Measurements from ENCODE around the gene PELI3. TPM values are rescaled to one million over a fixed set of nuclear protein-coding genes. Genes with fewer than 3 reads are reported as not detected.

The PELI3 gene
- polyA plus RNA-seq, 1 donor (not counting 4 experiments of a cell fraction or from before 2014, with no cell fraction given) = 2.1 TPM

- Histone ChIP-seq H3K4me3 (ENCODE audit: control insufficient read depth in 2 of 3, extremely low read depth in 1 of 3, insufficient read depth in 2 of 3, low read depth in 1 of 3, low read length in 3 of 3) (no peak overlapping the region), H4K20me1 (ENCODE audit: control insufficient read depth, extremely low read depth, insufficient read depth, low read length) (no peaks in the 10 kb centered on the region), H2AFZ (ENCODE audit: control insufficient read depth, low read length) (no peak overlapping the region), H3K9ac (ENCODE audit: control insufficient read depth, extremely low read depth, insufficient read depth, low read length) (no peak overlapping the region), H3K36me3 (ENCODE audit: control insufficient read depth in 2 of 2, extremely low read depth in 1 of 2, insufficient read depth in 2 of 2, low read length in 2 of 2) (no peaks in the 10 kb centered on the region), H3K27me3 (ENCODE audit: control insufficient read depth, extremely low read depth, insufficient read depth, low read length) (peaks cover 4% of the 10 kb centered on the region), H3K9me3 (ENCODE audit: control insufficient read depth, low read depth, low read length) (no peaks in the 10 kb centered on the region), H3K79me2 (ENCODE audit: control insufficient read depth, insufficient read depth, low read length) (no peaks in the 10 kb centered on the region), H3K4me2 (ENCODE audit: control insufficient read depth, extremely low read depth, insufficient read depth, low read depth, low read length) (no peak overlapping the region), H3K4me1 (ENCODE audit: control insufficient read depth, extremely low read depth, insufficient read depth, low read length) (no peaks in the 10 kb centered on the region), H3K27ac (ENCODE audit: control insufficient read depth, insufficient read depth, low read length) (no peak overlapping the region), H3K9me1 (ENCODE audit: control insufficient read depth, extremely low read depth, insufficient read depth, low read length) (no peaks in the 10 kb centered on the region)
- TF ChIP-seq EZH2 (IDR thresholded peaks at IDR 0.05; ENCODE audit: low read length) = no peak
- TF ChIP-seq, protein P1, sequence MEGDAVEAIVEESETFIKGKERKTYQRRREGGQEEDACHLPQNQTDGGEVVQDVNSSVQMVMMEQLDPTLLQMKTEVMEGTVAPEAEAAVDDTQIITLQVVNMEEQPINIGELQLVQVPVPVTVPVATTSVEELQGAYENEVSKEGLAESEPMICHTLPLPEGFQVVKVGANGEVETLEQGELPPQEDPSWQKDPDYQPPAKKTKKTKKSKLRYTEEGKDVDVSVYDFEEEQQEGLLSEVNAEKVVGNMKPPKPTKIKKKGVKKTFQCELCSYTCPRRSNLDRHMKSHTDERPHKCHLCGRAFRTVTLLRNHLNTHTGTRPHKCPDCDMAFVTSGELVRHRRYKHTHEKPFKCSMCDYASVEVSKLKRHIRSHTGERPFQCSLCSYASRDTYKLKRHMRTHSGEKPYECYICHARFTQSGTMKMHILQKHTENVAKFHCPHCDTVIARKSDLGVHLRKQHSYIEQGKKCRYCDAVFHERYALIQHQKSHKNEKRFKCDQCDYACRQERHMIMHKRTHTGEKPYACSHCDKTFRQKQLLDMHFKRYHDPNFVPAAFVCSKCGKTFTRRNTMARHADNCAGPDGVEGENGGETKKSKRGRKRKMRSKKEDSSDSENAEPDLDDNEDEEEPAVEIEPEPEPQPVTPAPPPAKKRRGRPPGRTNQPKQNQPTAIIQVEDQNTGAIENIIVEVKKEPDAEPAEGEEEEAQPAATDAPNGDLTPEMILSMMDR (optimal IDR thresholded peaks at IDR 0.05 in 1 of 3, IDR thresholded peaks at IDR 0.05 in 1 of 3, conservative IDR thresholded peaks at IDR 0.05 in 1 of 3; ENCODE audit: extremely low read depth in 1 of 3, insufficient read depth in 2 of 3, low read length in 3 of 3) = no peak
- FAIRE-seq (no peak), DNase-seq (ENCODE audit: low read depth, low spot score) (no peak)
- dilution Hi-C loops (cut with MboI; ENCODE audit: extremely low pct_ligation_motif_present, low sequenced_read_pairs) = no loop called here
These were observed 18.2 kb upstream of the PELI3 start for GRCh38 chr11:66448523-66448922.

- DNase-seq (ENCODE audit: low read depth, low spot score) (no peak), FAIRE-seq (no peak)
- Histone ChIP-seq H3K27ac (ENCODE audit: control insufficient read depth, insufficient read depth, low read length) (no peak overlapping the region), H3K9me3 (ENCODE audit: control insufficient read depth, low read depth, low read length) (no peaks in the 10 kb centered on the region), H3K4me2 (ENCODE audit: control insufficient read depth, extremely low read depth, insufficient read depth, low read depth, low read length) (no peak overlapping the region), H3K9me1 (ENCODE audit: control insufficient read depth, extremely low read depth, insufficient read depth, low read length) (peaks cover 2% of the 10 kb centered on the region), H3K4me1 (ENCODE audit: control insufficient read depth, extremely low read depth, insufficient read depth, low read length) (peaks cover 16% of the 10 kb centered on the region), H3K36me3 (ENCODE audit: control insufficient read depth in 2 of 2, extremely low read depth in 1 of 2, insufficient read depth in 2 of 2, low read length in 2 of 2) (no peaks in the 10 kb centered on the region), H4K20me1 (ENCODE audit: control insufficient read depth, extremely low read depth, insufficient read depth, low read length) (no peaks in the 10 kb centered on the region), H3K27me3 (ENCODE audit: control insufficient read depth, extremely low read depth, insufficient read depth, low read length) (peaks cover 4% of the 10 kb centered on the region), H3K4me3 (ENCODE audit: control insufficient read depth in 2 of 3, extremely low read depth in 1 of 3, insufficient read depth in 2 of 3, low read depth in 1 of 3, low read length in 3 of 3) (no peak overlapping the region), H2AFZ (ENCODE audit: control insufficient read depth, low read length) (no peak overlapping the region), H3K9ac (ENCODE audit: control insufficient read depth, extremely low read depth, insufficient read depth, low read length) (no peak overlapping the region), H3K79me2 (ENCODE audit: control insufficient read depth, insufficient read depth, low read length) (no peaks in the 10 kb centered on the region)
- dilution Hi-C loops (cut with MboI; ENCODE audit: extremely low pct_ligation_motif_present, low sequenced_read_pairs) = no loop called here
- TF ChIP-seq EZH2 (IDR thresholded peaks at IDR 0.05; ENCODE audit: low read length) = no peak
- TF ChIP-seq, protein P1 (optimal IDR thresholded peaks at IDR 0.05 in 1 of 3, IDR thresholded peaks at IDR 0.05 in 1 of 3, conservative IDR thresholded peaks at IDR 0.05 in 1 of 3; ENCODE audit: extremely low read depth in 1 of 3, insufficient read depth in 2 of 3, low read length in 3 of 3) = no peak
These were observed 16.1 kb upstream of the PELI3 start for GRCh38 chr11:66450560-66450959.
